Lower leg skin (tissue), 3 donors: Measurements from ENCODE around the gene TENM4.

Experiments used
- CTCF ChIP-seq, 3 donors: fragments of 450-650 bp; IDR thresholded peaks; one replicate each; pipeline ENCODE4 v1.5.1; 2016; ENCODE audit warnings: antibody characterized with exemption in 3 of 3, mild to moderate bottlenecking in 3 of 3, moderate library complexity in 2 of 3
- POLR2A ChIP-seq, 2 donors: fragments of 450-650 bp; IDR thresholded peaks; one replicate each; pipeline ENCODE4 v1.6.1; 2016 to 2017; ENCODE audit warnings: antibody characterized with exemption in 2 of 2, mild to moderate bottlenecking in 1 of 2, moderate library complexity in 1 of 2

GRCh38 chr11:78689101-78689500 lies 751.7 kb downstream of the TENM4 start:
- TF ChIP-seq CTCF (IDR thresholded peaks at IDR 0.05) (no peak), POLR2A (IDR thresholded peaks at IDR 0.05) (no peak)
